GM18511 (cell line): Measurements from ENCODE around the gene WFDC2.
A peak's percentile ranks its signal among the peaks of the same experiment; 100 is the strongest.
"Not testable (repeated sequence)": the region's sequence is repeated elsewhere in the genome, so short reads cannot be mapped to it uniquely, and the experiment has no call there.

Experiments used
- ATAC-seq: cut with Tn5 transposase; IDR thresholded peaks from one replicate; pipeline ENCODE4 v1.9.1; 2021; ENCODE audit warnings: mild to moderate bottlenecking, moderate library complexity; ENCODE audit not compliant: unreplicated experiment

WFDC2 gene

DNA sequence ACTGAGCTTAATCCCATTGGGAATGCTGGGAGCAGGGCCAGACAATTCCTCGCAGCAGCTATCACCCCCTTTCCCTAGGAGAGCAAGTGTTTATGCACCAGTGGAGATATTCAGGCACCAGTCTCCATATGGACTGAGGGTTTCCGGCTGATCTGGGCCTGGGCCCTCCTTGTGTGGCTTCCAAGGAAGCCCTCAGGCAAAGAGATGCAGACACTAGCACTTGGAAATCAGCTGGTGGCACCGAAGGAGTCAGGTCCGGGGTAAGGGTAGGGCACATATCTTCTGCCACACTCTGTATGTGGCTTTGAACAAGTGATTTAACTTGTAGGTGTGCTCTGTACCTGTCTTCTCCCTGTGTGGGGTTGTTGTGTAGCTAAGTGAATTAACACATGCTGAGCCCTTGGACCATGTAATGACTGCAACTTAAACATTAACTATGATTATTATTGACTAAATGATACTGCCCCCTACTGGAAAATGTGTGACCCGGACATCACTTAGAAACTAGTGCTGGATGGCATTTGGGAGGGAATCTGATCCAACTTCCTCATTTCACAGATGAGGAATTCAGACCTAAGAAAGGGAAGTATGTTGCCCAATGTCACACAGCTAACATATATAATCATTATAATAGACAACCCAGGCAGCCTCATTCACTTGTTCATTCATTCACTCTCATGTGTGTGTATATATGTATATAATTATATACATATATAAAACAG is 19.3 kb upstream of the WFDC2 start:
- ATAC-seq, result no peak

- ATAC-seq, result no peak
Measured at GRCh38 chr20:45452238-45452637, 17.3 kb upstream of the WFDC2 start.

DNA sequence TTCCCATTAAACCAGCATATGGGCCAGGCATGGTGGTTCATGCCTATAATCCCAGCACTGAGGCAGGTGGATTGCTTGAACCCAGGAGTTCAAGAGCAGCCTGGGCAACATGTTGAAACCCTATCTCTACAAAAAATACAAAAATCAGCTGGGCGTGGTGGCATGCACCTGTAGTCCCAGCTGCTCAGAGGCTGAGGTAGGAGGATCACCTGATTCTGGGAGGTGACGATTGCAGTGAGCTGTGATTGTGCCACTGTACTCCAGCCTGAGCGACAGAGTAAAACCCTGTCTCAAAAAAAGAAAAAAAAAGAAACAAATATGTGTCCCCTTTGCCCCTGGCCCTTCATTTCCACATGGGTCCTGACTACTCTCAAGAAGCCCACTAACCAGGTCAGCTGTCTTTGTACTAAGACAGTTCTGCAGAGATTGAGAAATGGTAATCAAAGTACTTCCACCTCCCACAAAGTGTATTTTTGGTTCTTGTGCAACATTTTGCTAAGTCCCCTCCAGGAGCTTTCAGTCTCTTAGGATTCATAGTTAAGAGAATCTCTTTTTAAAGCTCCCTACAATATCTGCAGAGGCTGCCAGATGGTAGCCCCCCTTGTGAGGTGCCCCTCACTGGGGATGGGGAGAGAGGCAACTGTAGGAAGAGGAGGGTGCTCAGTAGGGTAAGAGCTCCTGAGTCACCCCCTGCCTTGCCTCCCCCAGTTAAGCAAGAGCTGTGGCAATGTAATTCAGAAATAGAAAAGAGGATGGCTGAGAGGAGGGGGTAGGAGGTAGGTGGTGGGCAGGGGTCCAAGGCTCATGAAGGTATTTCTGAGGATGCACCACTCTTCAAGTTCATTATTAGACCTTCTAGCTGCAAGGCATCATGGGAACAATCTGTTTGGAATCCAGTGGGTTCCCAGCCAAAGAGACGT is 16.5 kb upstream of the WFDC2 start:
- ATAC-seq, result no peak

- ATAC-seq, result no peak
Measured at GRCh38 chr20:45456632-45457031, 12.9 kb upstream of the WFDC2 start.

DNA sequence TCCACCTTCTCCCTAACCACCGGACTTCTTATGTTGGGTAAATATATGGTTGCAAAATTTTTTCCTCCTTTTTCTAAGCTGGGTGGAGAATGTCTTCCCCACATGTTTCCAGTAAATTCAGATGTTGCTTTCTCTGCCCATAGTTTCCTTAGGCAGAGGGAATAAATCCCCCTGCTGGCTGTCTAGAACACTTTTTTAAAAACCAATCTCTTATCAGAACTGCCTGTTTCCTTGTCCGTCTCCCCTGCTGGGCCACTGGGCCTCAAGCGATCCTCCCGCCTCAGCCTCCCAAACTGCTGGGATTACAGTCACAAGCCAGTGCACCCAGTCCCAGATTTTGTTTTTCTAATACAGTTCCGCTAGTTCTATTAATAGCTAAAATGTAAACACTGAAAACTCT is 9.9 kb upstream of the WFDC2 start:
- no peak for ATAC-seq

DNA sequence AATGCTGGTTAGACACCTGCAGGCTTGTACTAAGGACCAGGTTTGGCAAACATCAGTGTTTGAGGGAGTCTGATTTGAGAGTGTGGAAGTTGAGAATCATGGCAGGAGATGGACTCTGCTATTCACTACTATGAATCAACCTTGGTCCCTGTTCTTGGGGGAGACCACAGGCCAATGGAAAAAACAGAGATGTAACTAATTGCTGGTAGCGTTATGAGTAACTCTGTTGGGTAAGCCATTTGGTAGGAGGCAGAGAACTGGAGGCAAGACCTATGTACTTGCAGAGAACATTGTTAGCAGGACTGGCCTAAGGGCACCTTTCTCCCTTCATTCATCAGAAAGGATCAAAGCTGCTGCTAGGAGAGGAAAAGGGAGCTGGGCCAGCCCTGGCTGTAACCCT is 8.3 kb upstream of the WFDC2 start:
- no peak for ATAC-seq

GRCh38 chr20:45462711-45463509 is 6.6 kb upstream of the WFDC2 start:
- ATAC-seq, result no peak

GRCh38 chr20:45463709-45464108 is 5.8 kb upstream of the WFDC2 start:
- no peak for ATAC-seq

DNA sequence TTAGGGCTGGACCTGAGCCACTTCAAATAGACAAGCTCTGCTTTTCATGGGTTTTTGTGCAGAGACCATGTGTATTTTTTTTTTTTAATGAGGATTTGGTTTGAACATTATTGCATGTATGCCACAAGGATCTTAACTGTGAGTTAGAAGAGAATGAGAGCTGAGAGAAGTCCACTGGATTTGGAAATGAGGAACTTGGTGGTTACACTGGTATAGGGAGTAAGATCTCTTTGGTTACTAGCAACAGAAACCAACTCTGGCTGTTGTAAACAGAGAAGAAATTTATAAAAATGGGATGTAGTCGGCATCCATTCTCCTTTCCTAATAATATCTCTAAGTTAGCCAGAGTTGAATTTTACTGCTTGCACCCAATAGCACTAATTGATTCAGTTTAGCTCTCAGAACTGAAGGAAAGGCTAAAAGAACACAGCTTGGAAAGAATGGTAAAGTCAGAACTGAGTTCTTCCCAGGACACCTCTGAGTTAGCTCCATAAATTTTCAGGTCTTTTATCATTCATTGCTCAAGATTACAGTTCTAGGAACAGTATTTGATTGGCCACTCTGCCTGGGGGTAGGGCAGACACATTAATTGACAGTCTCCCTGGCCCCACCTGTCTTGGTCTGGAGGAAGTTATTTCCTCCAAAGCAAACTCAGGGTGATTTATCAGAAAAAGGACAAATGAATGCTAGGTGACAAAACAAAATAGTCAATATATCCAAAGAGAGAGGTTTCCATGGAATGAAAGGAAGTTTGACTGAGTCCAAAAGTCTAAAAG is 3.9 kb upstream of the WFDC2 start:
- no peak for ATAC-seq

- ATAC-seq, result no peak
Measured at GRCh38 chr20:45467172-45467571, 2.4 kb upstream of the WFDC2 start.

DNA sequence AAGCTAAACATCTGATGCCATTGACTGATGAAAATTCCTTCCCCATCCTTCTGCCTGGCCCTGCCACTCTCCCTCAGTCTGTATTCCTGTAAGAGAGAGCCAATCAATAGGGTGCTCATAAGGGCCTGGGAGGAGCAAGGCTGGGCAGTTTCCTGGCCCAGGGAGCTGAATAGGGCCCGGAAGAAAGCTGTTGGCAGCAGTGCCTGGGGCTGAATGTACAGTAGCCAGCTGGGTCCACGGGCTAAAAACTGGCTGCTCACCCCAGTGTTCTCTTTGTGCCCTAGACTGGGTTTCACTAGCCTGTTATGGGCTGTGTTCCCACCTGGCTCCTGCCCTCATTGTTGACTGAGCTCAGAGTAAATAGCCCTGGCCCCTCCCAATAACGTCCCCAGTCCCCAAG is 1.7 kb upstream of the WFDC2 start:
- ATAC-seq, result no peak

GRCh38 chr20:45470262-45470931 is 844 bp downstream of the WFDC2 start:
- ATAC-seq, result peak; percentile 80

GRCh38 chr20:45470937-45471336 is 1.4 kb downstream of the WFDC2 start:
- peak; percentile 20 for ATAC-seq

DNA sequence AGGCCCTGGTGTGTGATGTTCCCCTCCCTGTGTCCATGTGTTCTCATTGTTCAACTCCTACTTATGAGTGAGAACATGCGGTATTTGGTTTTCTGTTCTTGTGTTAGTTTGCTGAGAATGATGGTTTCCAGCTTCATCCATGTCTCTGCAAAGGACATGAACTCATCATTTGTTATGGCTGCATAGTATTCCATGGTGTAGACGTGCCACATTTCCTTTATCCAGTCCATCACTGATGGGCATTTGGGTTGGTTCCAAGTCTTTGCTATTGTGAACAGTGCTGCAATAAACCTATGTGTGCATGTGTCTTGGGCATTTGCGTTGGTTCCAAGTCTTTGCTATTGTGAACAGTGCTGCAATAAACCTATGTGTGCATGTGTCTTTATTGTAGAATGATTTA is 2.7 kb downstream of the WFDC2 start:
- not testable (repeated sequence) for ATAC-seq

GRCh38 chr20:45477530-45478148 is 8.1 kb downstream of the WFDC2 start:
- ATAC-seq, result not testable (repeated sequence)

GRCh38 chr20:45479822-45480221 is 10.3 kb downstream of the WFDC2 start:
- no peak for ATAC-seq

GRCh38 chr20:45484676-45485075 is 15.1 kb downstream of the WFDC2 start:
- ATAC-seq, result no peak

GRCh38 chr20:45485388-45485787 is 15.8 kb downstream of the WFDC2 start:
- ATAC-seq, result no peak

- no peak for ATAC-seq
Measured at GRCh38 chr20:45487231-45487635, 17.7 kb downstream of the WFDC2 start.
